Measurements from ENCODE around the gene GCHFR.

GCHFR gene

GRCh38 chr15:40754883-40755811, 8.7 kb upstream of the GCHFR start, which contains the start of gene RMDN3:
TSS of gene RMDN3 (minus strand) at chr15:40755254. CDS start at chr15:40754783, 471 bp downstream.
- DNase-seq (ENCODE audit: low spot score) = peak; percentile 93

GRCh38 chr15:40755812-40756208, 8.1 kb upstream of the GCHFR start:
- no peak for DNase-seq (ENCODE audit: low spot score)

- DNase-seq (ENCODE audit: low spot score) = no peak
These were observed 6.9 kb upstream of the GCHFR start for GRCh38 chr15:40756938-40757337.

GRCh38 chr15:40759961-40760360, 3.9 kb upstream of the GCHFR start:
- DNase-seq (ENCODE audit: low spot score) = no peak

- DNase-seq (ENCODE audit: low spot score) = peak; percentile 84
These were observed 708 bp upstream of the GCHFR start for GRCh38 chr15:40762919-40763800.

- no peak for DNase-seq (ENCODE audit: low spot score)
These were observed 798 bp downstream of the GCHFR start for GRCh38 chr15:40764629-40765103.

- DNase-seq (ENCODE audit: low spot score) = no peak
These were observed 2.4 kb downstream of the GCHFR start for GRCh38 chr15:40766194-40766815.

GRCh38 chr15:40766906-40767837, 3.3 kb downstream of the GCHFR start:
- no peak for DNase-seq (ENCODE audit: low spot score)

GRCh38 chr15:40767838-40768500, 4.1 kb downstream of the GCHFR start:
- DNase-seq (ENCODE audit: low spot score) = no peak

- DNase-seq (ENCODE audit: low spot score) = no peak
These were observed 4.8 kb downstream of the GCHFR start for GRCh38 chr15:40768521-40769273.

- no peak for DNase-seq (ENCODE audit: low spot score)
These were observed 5.6 kb downstream of the GCHFR start, which contains the start of gene C15orf62 for GRCh38 chr15:40769274-40770146. TSS of gene C15orf62 (plus strand) at chr15:40769980. CDS start at chr15:40770496, 516 bp downstream.

- DNase-seq (ENCODE audit: low spot score) = no peak
These were observed 6.4 kb downstream of the GCHFR start for GRCh38 chr15:40770147-40770721.

- DNase-seq (ENCODE audit: low spot score) = no peak
These were observed 7.4 kb downstream of the GCHFR start for GRCh38 chr15:40771242-40771641.

GRCh38 chr15:40772014-40772413, 8.1 kb downstream of the GCHFR start:
- DNase-seq (ENCODE audit: low spot score) = no peak

GRCh38 chr15:40773496-40773895, 9.6 kb downstream of the GCHFR start:
- DNase-seq (ENCODE audit: low spot score) = no peak

GRCh38 chr15:40773902-40774301, 10.0 kb downstream of the GCHFR start:
- no peak for DNase-seq (ENCODE audit: low spot score)

- no peak for DNase-seq (ENCODE audit: low spot score)
These were observed 11.1 kb downstream of the GCHFR start for GRCh38 chr15:40775007-40775406.
